Right renal cortex interstitium (tissue), 3 donors: ENCODE data around the gene USP6NL. TPM values are rescaled to one million over a fixed set of nuclear protein-coding genes. Genes with fewer than 3 reads are reported as not detected.
A peak's percentile ranks its signal among the peaks of the same experiment; 100 is the strongest.

Source experiments
- DNase-seq, 3 donors: peaks; one replicate each; pipeline ENCODE4 v3.0.0-alpha.2; 2013; ENCODE audit warnings: low read depth in 3 of 3, low spot score in 2 of 3
- polyA plus RNA-seq, 3 donors: library from polyadenylated mRNA; unstranded; fragments of 120-200 nt; gene quantifications; one replicate each; pipeline ENCODE4 v1.2.1, GENCODE V29; 2013; ENCODE audit not compliant: insufficient read length in 3 of 3

USP6NL gene
- polyA plus RNA-seq, 3 donors: 28.9 to 32.6 (median 29.3) TPM

- peak in 1 of 3 donors; percentile 18 for DNase-seq
Observed at GRCh38 chr10:11430421-11431215, 180.8 kb downstream of the USP6NL start.

- no peak for DNase-seq
Observed at GRCh38 chr10:11429439-11430052, 181.9 kb downstream of the USP6NL start.

- DNase-seq: no peak
Observed at GRCh38 chr10:11425676-11426075, 185.8 kb downstream of the USP6NL start.

- DNase-seq: no peak
Observed at GRCh38 chr10:11425296-11425610, 186.2 kb downstream of the USP6NL start.

GRCh38 chr10:11424456-11425295, 186.8 kb downstream of the USP6NL start:
- peak in 1 of 3 donors; percentile 27 for DNase-seq

- no peak for DNase-seq
Observed at GRCh38 chr10:11416974-11417373, 194.5 kb downstream of the USP6NL start.

- DNase-seq: no peak
Observed at GRCh38 chr10:11415095-11415494, 196.4 kb downstream of the USP6NL start.

GRCh38 chr10:11414314-11415038, 197.0 kb downstream of the USP6NL start:
- DNase-seq: no peak

GRCh38 chr10:11411926-11412545, 199.4 kb downstream of the USP6NL start:
- DNase-seq: no peak

GRCh38 chr10:11409357-11409756, 202.1 kb downstream of the USP6NL start:
- DNase-seq: no peak

- DNase-seq: no peak
Observed at GRCh38 chr10:11407939-11408338, 203.5 kb downstream of the USP6NL start.

GRCh38 chr10:11406746-11407145, 204.7 kb downstream of the USP6NL start:
- DNase-seq: no peak

GRCh38 chr10:11404901-11405300, 206.5 kb downstream of the USP6NL start:
- DNase-seq: no peak

Other genes starting within 250 kb of the USP6NL start
- 10 to 100 TPM in 2 of 3 donors, 1 to 10 TPM in 1; 9.8 to 14.6 (median 14.0) TPM for gene ECHDC3, start 130.7 kb upstream of the USP6NL start, polyA plus RNA-seq
- 1 to 10 TPM; 4.7 to 6.1 (median 5.6) TPM for gene PROSER2, start 211.7 kb upstream of the USP6NL start, polyA plus RNA-seq